ENCODE measurements around the gene LETMD1. TPM values are rescaled to one million over a fixed set of nuclear protein-coding genes. Genes with fewer than 3 reads are reported as not detected.

LETMD1 gene
- total and polyA plus RNA-seq, 2 donors (not counting 3 experiments of a cell fraction or from before 2014, with no cell fraction given): 38.9 to 47.7 TPM

DNA sequence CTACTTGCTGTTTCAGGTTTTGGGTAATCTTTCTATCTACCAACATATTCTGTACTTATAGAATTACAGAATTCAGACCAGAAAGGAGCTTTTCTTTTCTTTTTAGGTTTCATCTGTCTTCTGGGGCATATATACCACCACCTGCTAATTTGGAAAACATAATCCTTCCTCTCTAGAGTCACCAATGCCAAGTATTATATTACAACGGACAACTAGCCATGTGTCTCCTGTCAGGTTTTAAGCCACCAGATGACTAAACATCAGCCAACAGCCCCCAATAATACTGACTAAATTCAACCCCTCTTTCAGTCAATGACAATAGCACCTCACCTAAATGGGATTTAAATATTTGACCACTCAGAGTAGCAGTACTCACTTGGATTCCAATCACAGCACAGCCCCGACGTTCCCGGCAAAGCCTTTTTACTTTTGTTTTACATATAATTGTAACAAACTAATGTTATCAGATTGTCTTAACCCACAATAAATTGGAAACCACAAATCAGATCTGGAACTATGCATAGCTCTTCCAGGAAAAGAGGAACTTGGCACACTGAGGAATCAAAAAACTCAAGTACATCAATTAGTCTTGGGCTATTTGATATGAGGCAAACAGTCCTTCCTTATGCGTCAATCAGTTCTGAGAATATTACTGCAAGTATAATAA lies 35.4 kb upstream of the LETMD1 start:
- Histone ChIP-seq H3K9ac (replicated peaks; ENCODE audit: extremely low read depth, insufficient read depth, low read length) (no peak overlapping the region), H3K4me2 (ENCODE audit: insufficient read depth, low read length) (no peak overlapping the region), H3K27me3 (ENCODE audit: control insufficient read depth in 2 of 2, insufficient read depth in 2 of 2, low read length in 2 of 2) (no peaks in the 10 kb centered on the region), H3K27ac (ENCODE audit: insufficient read depth, low read depth, low read length) (no peak overlapping the region), H3K79me2 (ENCODE audit: control insufficient read depth, insufficient read depth, low read length) (peaks cover 30% of the 10 kb centered on the region), H3K36me3 (ENCODE audit: control insufficient read depth in 2 of 2, extremely low read depth in 1 of 2, insufficient read depth in 2 of 2, low read length in 2 of 2) (no peaks in the 10 kb centered on the region), H2AFZ (ENCODE audit: low read depth, low read length) (no peak overlapping the region), H3K9me1 (replicated peaks; ENCODE audit: control insufficient read depth, extremely low read depth, insufficient read depth, low read length) (no peaks in the 10 kb centered on the region), H3K4me3 (replicated peaks in 1 of 3; ENCODE audit: insufficient read depth in 1 of 3, low read depth in 1 of 3, low read length in 3 of 3) (no peak overlapping the region), H4K20me1 (replicated peaks; ENCODE audit: control insufficient read depth, extremely low read depth, insufficient read depth, low read length) (no peaks in the 10 kb centered on the region), H3K9me3 (replicated peaks; ENCODE audit: control insufficient read depth, insufficient read depth, low read length) (no peaks in the 10 kb centered on the region), H3K4me1 (ENCODE audit: control insufficient read depth, extremely low read depth, insufficient read depth, low read length) (no peaks in the 10 kb centered on the region)
- intact Hi-C loops (cut with micrococcal nuclease): no loop called here
- BruUV-seq (replicated peaks): no TSS peak
- FAIRE-seq (no peak), DNase-seq (ENCODE audit: low read depth, low spot score) (no peak)
- dilution Hi-C loops (cut with MboI; ENCODE audit: extremely low pct_ligation_motif_present, low sequenced_read_pairs): no loop called here
- ChIA-PET CTCF (interaction anchor here (0.7 to 2.0 kb wide), 4 partner anchors 26 to 248 kb away, joined by 3 to 4 read pairs (median 4); no protein-coding TSS in a partner anchor), POLR2A (no interaction called here)
- TF ChIP-seq, protein P1, sequence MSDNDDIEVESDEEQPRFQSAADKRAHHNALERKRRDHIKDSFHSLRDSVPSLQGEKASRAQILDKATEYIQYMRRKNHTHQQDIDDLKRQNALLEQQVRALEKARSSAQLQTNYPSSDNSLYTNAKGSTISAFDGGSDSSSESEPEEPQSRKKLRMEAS (IDR thresholded peaks at IDR 0.05; ENCODE audit: insufficient read depth, insufficient read length): no peak
- TF ChIP-seq EZH2 (IDR thresholded peaks at IDR 0.05; ENCODE audit: borderline replicate concordance, low read depth, low read length, severe bottlenecking) (no peak), POLR2AphosphoS5 (IDR thresholded peaks at IDR 0.05; ENCODE audit: insufficient read depth, low read depth, low read length) (no peak), FOS (IDR thresholded peaks at IDR 0.05; ENCODE audit: borderline replicate concordance, insufficient read depth, low read length) (no peak), MYC (IDR thresholded peaks at IDR 0.05; ENCODE audit: low read depth, low read length) (no peak), POLR2A (IDR thresholded peaks at IDR 0.05; ENCODE audit: low read depth, low read length) (no peak), GATA2 (IDR thresholded peaks at IDR 0.05; ENCODE audit: insufficient read depth, insufficient read length, low read depth, low read length) (no peak), JUN (IDR thresholded peaks at IDR 0.05; ENCODE audit: borderline replicate concordance, insufficient read depth, insufficient read length, low read depth) (no peak)
- TF ChIP-seq, protein P2, sequence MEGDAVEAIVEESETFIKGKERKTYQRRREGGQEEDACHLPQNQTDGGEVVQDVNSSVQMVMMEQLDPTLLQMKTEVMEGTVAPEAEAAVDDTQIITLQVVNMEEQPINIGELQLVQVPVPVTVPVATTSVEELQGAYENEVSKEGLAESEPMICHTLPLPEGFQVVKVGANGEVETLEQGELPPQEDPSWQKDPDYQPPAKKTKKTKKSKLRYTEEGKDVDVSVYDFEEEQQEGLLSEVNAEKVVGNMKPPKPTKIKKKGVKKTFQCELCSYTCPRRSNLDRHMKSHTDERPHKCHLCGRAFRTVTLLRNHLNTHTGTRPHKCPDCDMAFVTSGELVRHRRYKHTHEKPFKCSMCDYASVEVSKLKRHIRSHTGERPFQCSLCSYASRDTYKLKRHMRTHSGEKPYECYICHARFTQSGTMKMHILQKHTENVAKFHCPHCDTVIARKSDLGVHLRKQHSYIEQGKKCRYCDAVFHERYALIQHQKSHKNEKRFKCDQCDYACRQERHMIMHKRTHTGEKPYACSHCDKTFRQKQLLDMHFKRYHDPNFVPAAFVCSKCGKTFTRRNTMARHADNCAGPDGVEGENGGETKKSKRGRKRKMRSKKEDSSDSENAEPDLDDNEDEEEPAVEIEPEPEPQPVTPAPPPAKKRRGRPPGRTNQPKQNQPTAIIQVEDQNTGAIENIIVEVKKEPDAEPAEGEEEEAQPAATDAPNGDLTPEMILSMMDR (IDR thresholded peaks at IDR 0.05; ENCODE audit: extremely low read depth in 1 of 2, insufficient read depth in 1 of 2, low read depth in 1 of 2, low read length in 2 of 2): no peak

Measured in endothelial cell of umbilical vein (primary cell).